Stimulated activated memory B cell treated with anti-CD40 and anti-IgM and Interleukin-4, amounts not matched to agents 10 μg/mL and 1 μg/mL and 100 μg/mL, for 72 hours (primary cell): ENCODE data around the gene GRM3.

Source experiments
- ATAC-seq: fragments of 150-1000 bp; cut with Tn5 transposase; 2 replicates; pipeline ENCODE4 v1.10.0; 2021
- H3K27ac Mint-ChIP-seq: one replicate; pipeline ENCODE4 v1.8.0; 2022; ENCODE audit warnings: mild to moderate bottlenecking, mixed read lengths
- H3K27me3 Mint-ChIP-seq: one replicate; pipeline ENCODE4 v1.8.0; 2022; ENCODE audit warnings: mixed read lengths
- H3K36me3 Mint-ChIP-seq: one replicate; pipeline ENCODE4 v1.8.0; 2022; ENCODE audit warnings: mixed read lengths
- H3K4me1 Mint-ChIP-seq: one replicate; pipeline ENCODE4 v1.8.0; 2022; ENCODE audit warnings: mixed read lengths
- H3K4me3 Mint-ChIP-seq: one replicate; pipeline ENCODE4 v1.8.0; 2022; ENCODE audit warnings: mild to moderate bottlenecking, moderate library complexity, mixed read lengths
- H3K9me3 Mint-ChIP-seq: one replicate; pipeline ENCODE4 v1.8.0; 2022; ENCODE audit warnings: mixed read lengths

The GRM3 gene

DNA sequence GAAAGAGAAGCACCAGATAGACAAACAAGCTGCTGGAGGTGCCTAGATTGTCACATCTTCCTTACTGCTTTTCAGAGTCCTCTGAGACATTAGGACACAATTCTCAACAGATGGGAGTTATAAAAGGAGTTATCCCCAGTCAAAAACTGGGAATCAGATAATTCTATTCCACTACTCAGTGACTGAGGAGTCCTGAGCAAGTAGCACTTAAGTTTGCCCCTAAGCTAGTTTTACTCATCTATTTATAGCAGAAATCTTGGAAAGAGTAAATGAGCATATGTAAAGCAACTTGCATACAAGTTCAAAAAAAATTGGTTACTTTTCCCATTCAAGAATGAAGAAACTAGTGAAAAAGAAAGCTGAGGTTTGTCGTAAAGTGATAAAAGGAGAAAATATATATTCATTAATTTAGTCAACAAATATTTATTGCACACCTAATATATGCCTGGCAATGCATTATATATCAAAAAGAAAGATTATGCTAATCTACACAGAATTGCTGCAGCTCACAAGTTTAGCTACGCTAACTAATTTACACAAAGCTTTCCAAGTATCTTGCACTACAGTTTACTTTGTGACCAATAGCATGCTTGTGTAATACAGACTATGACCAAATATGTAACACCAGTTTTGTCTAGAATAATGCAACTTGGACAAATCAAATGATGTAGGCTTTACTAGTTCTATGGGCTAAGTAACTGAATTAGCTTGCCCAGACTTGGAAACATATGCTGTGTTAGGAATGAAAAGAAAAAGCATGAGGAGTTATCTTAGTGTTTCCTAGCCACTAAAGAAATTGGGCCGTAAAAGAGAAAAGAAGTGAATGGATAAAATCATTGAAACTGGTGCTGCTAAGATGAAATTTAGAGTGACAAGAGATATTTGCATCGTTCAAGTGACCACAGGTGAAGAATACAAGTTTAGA is 106.3 kb downstream of the GRM3 start:
- Mint-ChIP-seq H3K4me1 (no peaks in the 10 kb centered on the region), H3K27ac (no peak overlapping the region), H3K27me3 (no peaks in the 10 kb centered on the region), H3K9me3 (no peaks in the 10 kb centered on the region), H3K36me3 (no peaks in the 10 kb centered on the region), H3K4me3 (no peak overlapping the region)
- no peak for ATAC-seq

DNA sequence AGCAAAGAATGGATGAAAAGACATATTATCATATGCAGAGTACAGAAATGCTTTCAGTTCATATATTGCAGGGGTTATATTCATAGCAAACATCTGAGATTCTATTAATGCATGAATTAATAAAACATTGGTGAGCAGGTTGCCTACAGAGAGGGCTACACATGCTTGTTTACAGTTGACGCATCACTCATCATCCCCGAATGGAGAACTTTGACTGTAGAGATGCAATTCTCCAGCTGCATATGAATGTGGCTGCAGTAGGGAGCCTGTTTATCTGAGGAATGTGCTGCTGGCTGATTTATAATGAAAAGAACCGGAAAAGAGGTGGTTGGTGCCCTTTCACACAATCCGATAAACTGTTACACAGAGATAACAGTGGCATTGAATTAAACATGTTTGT is 116.5 kb downstream of the GRM3 start:
- Mint-ChIP-seq H3K4me1 (no peaks in the 10 kb centered on the region), H3K9me3 (no peaks in the 10 kb centered on the region), H3K36me3 (no peaks in the 10 kb centered on the region), H3K27ac (no peak overlapping the region), H3K27me3 (no peaks in the 10 kb centered on the region), H3K4me3 (no peak overlapping the region)
- ATAC-seq = no peak

- no peak for ATAC-seq
- Mint-ChIP-seq H3K27me3 (no peaks in the 10 kb centered on the region), H3K4me3 (no peak overlapping the region), H3K9me3 (no peaks in the 10 kb centered on the region), H3K36me3 (no peaks in the 10 kb centered on the region), H3K4me1 (no peaks in the 10 kb centered on the region), H3K27ac (no peak overlapping the region)
These were observed 118.4 kb downstream of the GRM3 start for GRCh38 chr7:86762129-86762528.

GRCh38 chr7:86765931-86766330 is 122.2 kb downstream of the GRM3 start:
- no peak overlapping the region for H3K4me3 Mint-ChIP-seq
- no peak overlapping the region for H3K27ac Mint-ChIP-seq
- no peaks in the 10 kb centered on the region for H3K36me3 Mint-ChIP-seq
- H3K9me3 Mint-ChIP-seq = no peaks in the 10 kb centered on the region
- H3K27me3 Mint-ChIP-seq = no peaks in the 10 kb centered on the region
- no peaks in the 10 kb centered on the region for H3K4me1 Mint-ChIP-seq
- no peak for ATAC-seq

GRCh38 chr7:86768394-86768793 is 124.7 kb downstream of the GRM3 start:
- Mint-ChIP-seq H3K27me3 (no peaks in the 10 kb centered on the region), H3K36me3 (no peaks in the 10 kb centered on the region), H3K4me3 (no peak overlapping the region), H3K9me3 (no peaks in the 10 kb centered on the region), H3K4me1 (no peaks in the 10 kb centered on the region), H3K27ac (no peak overlapping the region)
- ATAC-seq = no peak

- Mint-ChIP-seq H3K4me3 (no peak overlapping the region), H3K9me3 (no peaks in the 10 kb centered on the region), H3K4me1 (no peaks in the 10 kb centered on the region), H3K36me3 (no peaks in the 10 kb centered on the region), H3K27ac (no peak overlapping the region), H3K27me3 (no peaks in the 10 kb centered on the region)
- no peak for ATAC-seq
These were observed 125.5 kb downstream of the GRM3 start for GRCh38 chr7:86768967-86769760.

DNA sequence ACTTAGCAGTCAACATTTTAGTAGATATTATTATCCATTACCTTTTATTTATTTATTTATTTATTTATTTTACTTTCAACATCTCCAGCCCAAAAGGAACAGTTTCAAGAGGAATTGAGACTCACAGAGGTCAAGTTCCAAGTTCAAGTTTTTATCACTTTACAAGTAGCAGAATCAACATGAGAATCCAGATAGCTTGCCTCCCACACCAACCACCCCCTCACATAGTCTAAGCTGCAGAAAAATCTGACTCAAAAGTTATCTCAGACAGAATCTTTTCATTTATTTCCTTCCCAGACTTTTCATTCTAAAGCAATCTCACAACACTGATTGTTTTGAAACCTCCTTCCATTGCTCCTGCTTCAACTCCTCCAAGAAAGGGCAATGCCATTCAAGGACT is 129.6 kb downstream of the GRM3 start:
- H3K36me3 Mint-ChIP-seq = no peaks in the 10 kb centered on the region
- no peaks in the 10 kb centered on the region for H3K4me1 Mint-ChIP-seq
- no peak for ATAC-seq
- H3K9me3 Mint-ChIP-seq = no peaks in the 10 kb centered on the region
- H3K27ac Mint-ChIP-seq = no peak overlapping the region
- no peak overlapping the region for H3K4me3 Mint-ChIP-seq
- H3K27me3 Mint-ChIP-seq = no peaks in the 10 kb centered on the region

GRCh38 chr7:86775203-86775602 is 131.5 kb downstream of the GRM3 start:
- no peak for ATAC-seq
- H3K36me3 Mint-ChIP-seq = no peaks in the 10 kb centered on the region
- H3K27me3 Mint-ChIP-seq = no peaks in the 10 kb centered on the region
- no peak overlapping the region for H3K4me3 Mint-ChIP-seq
- H3K9me3 Mint-ChIP-seq = no peaks in the 10 kb centered on the region
- no peaks in the 10 kb centered on the region for H3K4me1 Mint-ChIP-seq
- no peak overlapping the region for H3K27ac Mint-ChIP-seq

DNA sequence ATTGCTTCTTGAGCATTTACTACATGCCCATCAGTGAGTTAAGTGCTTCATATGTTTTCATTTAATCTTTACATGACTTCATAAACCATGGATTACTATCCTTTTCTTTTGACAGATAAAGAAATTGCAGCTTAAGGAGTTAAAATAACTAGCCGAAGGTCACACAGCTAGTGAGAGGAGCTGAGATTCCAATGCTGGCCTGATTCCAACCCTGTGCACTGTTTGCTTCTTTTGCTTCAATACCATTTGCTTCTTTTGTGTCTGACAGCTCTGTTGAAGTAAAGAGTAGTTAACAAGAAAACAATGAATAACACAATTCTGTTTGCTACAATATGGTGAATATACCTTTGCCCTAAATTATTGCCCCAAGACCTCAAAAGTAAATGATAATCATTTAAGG is 132.4 kb downstream of the GRM3 start:
- no peak for ATAC-seq
- H3K4me3 Mint-ChIP-seq = no peak overlapping the region
- no peaks in the 10 kb centered on the region for H3K9me3 Mint-ChIP-seq
- no peak overlapping the region for H3K27ac Mint-ChIP-seq
- no peaks in the 10 kb centered on the region for H3K4me1 Mint-ChIP-seq
- H3K36me3 Mint-ChIP-seq = no peaks in the 10 kb centered on the region
- no peaks in the 10 kb centered on the region for H3K27me3 Mint-ChIP-seq

DNA sequence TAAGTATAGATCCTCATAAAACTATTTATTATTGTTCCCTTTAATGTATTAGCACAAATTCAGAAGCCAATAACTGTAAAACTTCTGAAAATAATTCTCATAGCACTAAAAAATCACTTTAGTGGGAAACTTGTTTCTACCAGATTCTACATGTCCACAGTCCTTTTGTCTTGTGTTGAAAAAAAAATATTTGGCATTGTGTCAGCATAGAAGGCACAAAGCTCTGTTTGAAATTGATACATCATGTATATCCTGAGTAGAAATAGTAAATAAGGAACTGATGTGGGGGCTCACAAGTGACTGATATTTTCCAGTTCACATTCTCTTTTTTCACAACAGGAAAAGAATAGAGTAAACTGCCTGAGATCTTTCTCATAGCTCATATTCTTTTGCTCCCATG is 134.6 kb downstream of the GRM3 start:
- H3K36me3 Mint-ChIP-seq = no peaks in the 10 kb centered on the region
- no peak overlapping the region for H3K4me3 Mint-ChIP-seq

GRCh38 chr7:86784765-86785164 is 141.1 kb downstream of the GRM3 start:
- Mint-ChIP-seq H3K36me3 (no peaks in the 10 kb centered on the region), H3K4me1 (no peaks in the 10 kb centered on the region), H3K27ac (no peak overlapping the region), H3K9me3 (no peaks in the 10 kb centered on the region), H3K4me3 (no peak overlapping the region), H3K27me3 (no peaks in the 10 kb centered on the region)
- no peak for ATAC-seq

More for the DNA sequence above, 134.6 kb downstream of the GRM3 start:
- no peaks in the 10 kb centered on the region for H3K27me3 Mint-ChIP-seq
- no peak overlapping the region for H3K27ac Mint-ChIP-seq
- no peaks in the 10 kb centered on the region for H3K9me3 Mint-ChIP-seq
- ATAC-seq = no peak
- no peaks in the 10 kb centered on the region for H3K4me1 Mint-ChIP-seq

DNA sequence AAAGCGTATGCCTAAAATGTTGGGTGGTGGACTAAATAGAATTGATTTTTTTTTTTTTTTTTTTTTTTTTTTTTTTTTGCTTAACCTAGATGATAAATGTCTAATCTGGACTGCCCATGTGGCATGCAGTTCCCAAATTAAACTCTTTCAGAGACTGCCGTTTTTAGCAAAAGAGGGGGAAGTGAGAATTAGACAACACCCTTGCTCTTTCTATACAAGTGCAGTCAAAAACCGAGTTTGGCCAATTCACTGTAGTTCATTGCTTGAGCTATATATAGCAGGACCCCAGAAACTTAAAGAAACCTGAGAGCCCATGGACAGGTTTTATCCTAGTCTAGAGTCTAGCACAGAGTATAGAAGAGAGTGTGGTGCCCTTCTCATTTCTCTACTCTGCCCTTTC is 141.9 kb downstream of the GRM3 start:
- Mint-ChIP-seq H3K9me3 (no peaks in the 10 kb centered on the region), H3K36me3 (no peaks in the 10 kb centered on the region), H3K4me1 (no peaks in the 10 kb centered on the region), H3K27me3 (no peaks in the 10 kb centered on the region), H3K4me3 (no peak overlapping the region), H3K27ac (no peak overlapping the region)
- ATAC-seq = peak; percentile 50

DNA sequence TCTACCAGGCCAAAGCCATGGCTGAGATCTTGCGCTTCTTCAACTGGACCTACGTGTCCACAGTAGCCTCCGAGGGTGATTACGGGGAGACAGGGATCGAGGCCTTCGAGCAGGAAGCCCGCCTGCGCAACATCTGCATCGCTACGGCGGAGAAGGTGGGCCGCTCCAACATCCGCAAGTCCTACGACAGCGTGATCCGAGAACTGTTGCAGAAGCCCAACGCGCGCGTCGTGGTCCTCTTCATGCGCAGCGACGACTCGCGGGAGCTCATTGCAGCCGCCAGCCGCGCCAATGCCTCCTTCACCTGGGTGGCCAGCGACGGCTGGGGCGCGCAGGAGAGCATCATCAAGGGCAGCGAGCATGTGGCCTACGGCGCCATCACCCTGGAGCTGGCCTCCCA is 142.7 kb downstream of the GRM3 start:
- Mint-ChIP-seq H3K9me3 (no peaks in the 10 kb centered on the region), H3K4me3 (no peak overlapping the region), H3K27ac (no peak overlapping the region), H3K4me1 (no peaks in the 10 kb centered on the region), H3K27me3 (no peaks in the 10 kb centered on the region), H3K36me3 (no peaks in the 10 kb centered on the region)
- no peak for ATAC-seq

GRCh38 chr7:86788948-86789347 is 145.2 kb downstream of the GRM3 start:
- Mint-ChIP-seq H3K4me3 (no peak overlapping the region), H3K9me3 (no peaks in the 10 kb centered on the region), H3K36me3 (no peaks in the 10 kb centered on the region), H3K27ac (no peak overlapping the region), H3K27me3 (no peaks in the 10 kb centered on the region), H3K4me1 (no peaks in the 10 kb centered on the region)
- ATAC-seq = no peak

DNA sequence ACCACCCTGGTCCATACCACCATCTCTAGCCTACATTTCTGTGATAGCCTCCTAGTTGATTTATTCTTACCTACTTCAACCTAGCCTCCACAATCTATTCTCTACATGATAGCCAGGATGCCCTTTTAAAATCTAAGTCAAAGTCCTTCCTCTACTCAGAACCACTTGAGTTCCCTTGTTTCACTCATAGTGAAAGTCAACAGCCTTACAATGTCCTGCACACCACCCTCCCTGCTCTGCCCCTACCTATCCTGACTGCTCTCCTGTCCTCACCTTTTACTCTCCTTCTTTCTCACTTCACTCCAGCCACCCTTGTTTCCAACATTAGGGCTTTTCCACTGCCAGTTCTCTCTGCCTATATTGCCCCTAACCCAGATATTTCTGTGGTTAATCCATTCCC is 146.7 kb downstream of the GRM3 start:
- no peaks in the 10 kb centered on the region for H3K4me1 Mint-ChIP-seq
- H3K27ac Mint-ChIP-seq = no peak overlapping the region
- H3K36me3 Mint-ChIP-seq = no peaks in the 10 kb centered on the region
- H3K27me3 Mint-ChIP-seq = no peaks in the 10 kb centered on the region
- no peak overlapping the region for H3K4me3 Mint-ChIP-seq
- H3K9me3 Mint-ChIP-seq = no peaks in the 10 kb centered on the region
- ATAC-seq = peak; percentile 38

GRCh38 chr7:86792260-86792659 is 148.6 kb downstream of the GRM3 start:
- no peak for ATAC-seq
- H3K36me3 Mint-ChIP-seq = no peaks in the 10 kb centered on the region
- no peak overlapping the region for H3K4me3 Mint-ChIP-seq
- H3K4me1 Mint-ChIP-seq = no peaks in the 10 kb centered on the region
- H3K27ac Mint-ChIP-seq = no peak overlapping the region
- H3K27me3 Mint-ChIP-seq = no peaks in the 10 kb centered on the region
- H3K9me3 Mint-ChIP-seq = peaks cover 2% of the 10 kb centered on the region
